ENCODE data around the gene CDC6.

DNA sequence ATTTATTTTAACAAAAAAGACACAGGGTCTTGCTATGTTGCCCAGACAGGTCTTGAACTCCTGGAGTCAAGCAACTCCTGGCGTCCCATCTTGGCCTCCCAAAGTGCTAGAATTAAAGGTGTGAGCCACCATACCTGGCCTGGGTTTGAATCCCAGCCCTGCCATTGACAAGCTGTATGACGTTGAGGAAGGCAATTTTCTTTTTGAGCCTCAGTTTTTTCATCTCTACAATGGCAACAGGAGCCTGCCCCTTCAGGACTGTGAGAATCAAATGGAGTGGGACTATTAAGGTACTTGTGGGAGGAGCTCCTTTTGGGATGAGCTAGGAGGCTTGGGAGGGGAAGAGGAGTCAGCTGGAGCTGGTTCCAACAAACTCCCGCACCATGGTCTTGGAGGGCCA, 27.5 kb downstream of the CDC6 start:
- no peak for TF ChIP-seq EZH2phosphoT487 (IDR thresholded peaks at IDR 0.05; ENCODE audit: borderline replicate concordance)
- TF ChIP-seq, protein P1, sequence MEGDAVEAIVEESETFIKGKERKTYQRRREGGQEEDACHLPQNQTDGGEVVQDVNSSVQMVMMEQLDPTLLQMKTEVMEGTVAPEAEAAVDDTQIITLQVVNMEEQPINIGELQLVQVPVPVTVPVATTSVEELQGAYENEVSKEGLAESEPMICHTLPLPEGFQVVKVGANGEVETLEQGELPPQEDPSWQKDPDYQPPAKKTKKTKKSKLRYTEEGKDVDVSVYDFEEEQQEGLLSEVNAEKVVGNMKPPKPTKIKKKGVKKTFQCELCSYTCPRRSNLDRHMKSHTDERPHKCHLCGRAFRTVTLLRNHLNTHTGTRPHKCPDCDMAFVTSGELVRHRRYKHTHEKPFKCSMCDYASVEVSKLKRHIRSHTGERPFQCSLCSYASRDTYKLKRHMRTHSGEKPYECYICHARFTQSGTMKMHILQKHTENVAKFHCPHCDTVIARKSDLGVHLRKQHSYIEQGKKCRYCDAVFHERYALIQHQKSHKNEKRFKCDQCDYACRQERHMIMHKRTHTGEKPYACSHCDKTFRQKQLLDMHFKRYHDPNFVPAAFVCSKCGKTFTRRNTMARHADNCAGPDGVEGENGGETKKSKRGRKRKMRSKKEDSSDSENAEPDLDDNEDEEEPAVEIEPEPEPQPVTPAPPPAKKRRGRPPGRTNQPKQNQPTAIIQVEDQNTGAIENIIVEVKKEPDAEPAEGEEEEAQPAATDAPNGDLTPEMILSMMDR (conservative IDR thresholded peaks at IDR 0.05; ENCODE audit: low read length), result no peak
